HG03521 (cell line): Measurements from ENCODE around the gene CACNA2D4.

Experiments used
- ATAC-seq: cut with Tn5 transposase; IDR thresholded peaks from one replicate; pipeline ENCODE4 v1.9.1; 2021; ENCODE audit warnings: mild to moderate bottlenecking, moderate library complexity; ENCODE audit not compliant: unreplicated experiment

CACNA2D4 gene

DNA sequence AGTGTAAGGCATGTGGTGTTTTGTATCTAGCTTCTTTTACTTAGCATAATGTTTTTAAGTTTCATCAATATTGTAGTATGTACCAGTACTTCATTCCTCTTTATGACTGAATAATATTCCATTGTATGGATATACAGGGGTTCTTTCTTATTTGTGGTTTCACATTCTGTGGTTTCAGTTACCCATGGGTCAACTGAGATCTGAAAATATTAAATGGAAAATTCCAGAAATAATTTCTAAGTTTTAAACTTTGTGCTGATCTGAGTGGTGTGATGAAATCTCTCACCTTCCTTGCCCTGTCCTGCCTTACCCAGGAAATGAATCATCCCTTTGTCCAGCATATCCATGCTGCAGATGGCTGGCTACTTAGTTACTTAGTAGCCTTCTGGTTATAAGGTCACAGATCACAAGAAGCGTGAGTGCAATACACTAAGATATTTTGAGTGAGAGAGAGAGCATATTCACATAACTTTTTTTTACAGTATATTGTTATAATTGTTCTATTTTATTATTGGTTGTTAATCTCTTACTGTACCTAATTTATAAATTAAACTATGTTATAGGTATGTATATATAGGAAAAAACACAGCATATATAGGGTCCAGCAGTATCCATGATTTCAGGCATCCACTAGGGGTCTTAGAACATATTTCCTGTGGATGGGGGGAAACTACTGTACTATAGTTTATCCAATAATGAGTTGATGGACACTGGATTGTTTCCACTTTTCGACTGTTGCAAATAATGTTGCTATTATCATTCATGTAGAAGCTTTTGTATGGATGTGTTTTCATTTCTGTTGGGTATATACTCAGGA lies 157.7 kb downstream of the CACNA2D4 start:
- ATAC-seq: no peak

DNA sequence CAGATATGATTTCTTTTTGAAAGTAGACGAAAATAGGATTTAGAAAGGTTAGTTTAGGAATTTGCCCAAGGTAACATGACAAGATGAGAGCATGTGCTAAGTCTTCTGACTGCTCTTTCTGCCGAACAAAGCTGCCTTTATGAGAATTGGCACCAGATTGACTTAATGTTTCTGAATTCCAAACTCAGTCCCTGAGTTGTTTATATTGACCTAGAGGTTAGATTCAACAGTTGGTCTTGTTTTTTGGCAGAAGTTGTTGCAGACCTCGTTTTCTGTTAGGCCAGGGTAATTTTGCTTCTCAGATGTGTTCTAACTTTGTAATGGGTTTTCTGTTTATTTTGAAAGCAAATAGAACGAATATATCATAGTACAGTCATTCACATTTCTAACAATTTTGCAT lies 159.6 kb downstream of the CACNA2D4 start:
- no peak for ATAC-seq

DNA sequence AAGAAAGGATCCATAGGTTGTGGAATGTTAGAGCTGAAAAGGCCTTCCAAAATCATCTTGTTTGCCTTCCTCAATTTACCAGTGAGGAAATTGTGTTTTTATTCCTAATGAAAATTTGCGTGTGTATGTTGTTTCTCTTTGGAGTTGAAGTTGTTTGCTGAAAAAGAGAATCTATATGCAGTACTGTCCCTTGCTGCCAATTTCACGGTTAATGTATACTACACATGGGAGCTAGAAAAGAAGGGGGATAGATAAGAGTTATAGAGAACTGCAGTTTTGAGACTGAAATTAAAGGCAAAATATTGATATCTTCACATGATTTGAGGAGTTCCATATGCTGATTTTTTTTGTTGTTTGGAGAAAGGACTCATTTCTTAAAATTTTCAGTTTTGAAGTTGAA lies 160.1 kb downstream of the CACNA2D4 start:
- no peak for ATAC-seq

DNA sequence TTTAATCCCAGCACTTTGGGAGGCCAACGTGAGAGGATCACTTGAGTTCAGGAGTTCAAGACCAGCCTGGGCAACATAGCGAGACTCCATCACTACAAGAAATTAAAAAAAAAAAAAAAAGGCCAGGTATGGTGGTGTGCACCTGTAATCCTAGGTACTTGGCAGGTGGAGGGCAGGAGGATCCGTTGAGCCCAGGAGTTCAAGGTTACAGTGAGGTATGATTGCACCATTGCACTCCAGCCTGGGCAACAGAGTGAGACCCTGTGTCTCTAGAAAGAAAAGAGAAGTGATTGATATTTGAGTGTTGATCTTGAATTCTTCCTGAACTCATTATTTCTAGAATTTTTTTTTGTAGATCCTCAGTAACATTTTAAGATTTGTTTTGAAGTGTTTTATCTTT lies 168.2 kb downstream of the CACNA2D4 start:
- ATAC-seq: no peak

DNA sequence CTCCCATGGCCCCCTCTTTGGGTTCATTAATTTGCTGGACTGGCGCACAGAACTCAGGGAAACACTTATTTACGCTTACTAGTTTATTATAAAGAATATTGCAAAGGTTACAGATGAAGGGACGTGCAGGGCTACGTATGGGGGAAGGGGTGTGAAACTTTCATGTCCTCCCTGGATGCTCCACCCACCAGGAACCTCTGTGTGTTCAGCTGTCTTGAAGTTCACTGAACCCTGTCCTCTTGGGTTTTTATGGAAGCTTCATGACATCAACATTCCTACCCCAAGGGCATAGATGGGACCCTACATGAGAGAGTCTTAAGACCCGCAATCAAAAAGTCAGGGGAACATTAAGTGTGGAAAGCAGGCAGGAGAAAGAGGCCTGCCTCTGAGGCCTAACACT lies 169.4 kb downstream of the CACNA2D4 start:
- ATAC-seq: no peak

DNA sequence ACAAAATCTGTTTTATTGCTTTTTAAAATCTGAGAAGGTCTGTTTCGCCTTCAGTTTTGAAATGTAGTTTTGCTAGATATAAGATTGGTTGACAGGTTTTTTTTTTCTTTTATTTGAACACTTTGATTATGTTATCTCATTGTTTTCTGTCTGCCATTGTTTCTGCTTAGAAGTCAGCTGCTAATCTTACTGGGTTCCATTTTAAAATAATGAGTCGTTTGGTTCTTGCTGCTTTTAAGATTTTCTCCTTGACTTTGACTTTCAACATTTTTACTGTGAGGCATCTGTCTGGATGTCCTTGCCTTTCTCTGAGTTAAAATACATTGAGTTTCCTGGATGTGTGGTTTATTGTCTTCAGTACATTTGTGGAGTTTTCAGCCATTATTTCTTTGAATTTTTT lies 170.8 kb downstream of the CACNA2D4 start:
- ATAC-seq: no peak

DNA sequence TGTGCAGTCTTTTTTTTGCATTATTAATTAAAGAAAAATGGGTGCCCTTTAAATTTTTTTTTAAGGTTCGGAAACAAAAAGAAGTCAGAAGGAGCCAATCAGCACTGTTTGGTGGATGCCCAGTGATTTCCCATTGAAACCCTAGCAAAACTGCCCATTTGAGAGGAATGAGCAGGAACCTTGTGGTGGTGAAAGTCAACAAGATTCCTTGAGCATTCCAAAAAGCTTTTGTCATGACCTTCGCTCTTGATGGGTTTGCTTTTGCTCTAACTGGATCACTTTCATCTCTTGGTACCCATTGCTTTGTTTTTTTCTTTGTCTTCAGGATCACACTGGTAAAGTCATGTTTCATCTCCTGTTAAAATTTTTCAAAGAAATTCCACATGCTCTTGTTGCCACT lies 173.5 kb downstream of the CACNA2D4 start:
- no peak for ATAC-seq
